ENCODE data around the gene GRB10.
"Not testable (repeated sequence)": the region's sequence is repeated elsewhere in the genome, so short reads cannot be mapped to it uniquely, and the experiment has no call there.

Gene GRB10

GRCh38 chr7:50577569-50577968 lies 205.1 kb downstream of the GRB10 start:
- Histone ChIP-seq H3K27ac (no peak overlapping the region), H3K27me3 (replicated peaks) (no peaks in the 10 kb centered on the region), H3K36me3 (replicated peaks) (no peaks in the 10 kb centered on the region), H3K4me3 (ENCODE audit: low read depth, low read length) (no peak overlapping the region)
- no peak for TF ChIP-seq CTCF (IDR thresholded peaks at IDR 0.05; ENCODE audit: low read depth, low read length, missing control alignments)
- in situ Hi-C loops (cut with HindIII; ENCODE audit: low pct_ligation_motif_present, low sequenced_read_pairs), result no loop called here
- no peak for DNase-seq

GRCh38 chr7:50576388-50576787 lies 206.3 kb downstream of the GRB10 start:
- H3K27ac ChIP-seq; H3K27me3 ChIP-seq (replicated peaks); DNase-seq; H3K4me3 ChIP-seq (ENCODE audit: low read depth, low read length); in situ Hi-C loops (cut with HindIII; ENCODE audit: low pct_ligation_motif_present, low sequenced_read_pairs); H3K36me3 ChIP-seq (replicated peaks): not testable (repeated sequence)

- DNase-seq, result no peak
- Histone ChIP-seq H3K4me3 (ENCODE audit: low read depth, low read length) (no peak overlapping the region), H3K36me3 (replicated peaks) (no peaks in the 10 kb centered on the region), H3K27me3 (replicated peaks) (peaks cover 6% of the 10 kb centered on the region), H3K27ac (no peak overlapping the region)
- no peak for TF ChIP-seq CTCF (IDR thresholded peaks at IDR 0.05; ENCODE audit: low read depth, low read length, missing control alignments)
- in situ Hi-C loops (cut with HindIII; ENCODE audit: low pct_ligation_motif_present, low sequenced_read_pairs), result no loop called here
These were observed 214.9 kb downstream of the GRB10 start for GRCh38 chr7:50567715-50568261.

GRCh38 chr7:50565977-50566376 lies 216.7 kb downstream of the GRB10 start:
- in situ Hi-C loops (cut with HindIII; ENCODE audit: low pct_ligation_motif_present, low sequenced_read_pairs), result no loop called here

GRCh38 chr7:50565559-50565916 lies 217.2 kb downstream of the GRB10 start:
- H3K36me3 ChIP-seq (replicated peaks), result no peaks in the 10 kb centered on the region
- H3K27me3 ChIP-seq (replicated peaks), result peaks cover 12% of the 10 kb centered on the region
- in situ Hi-C loops (cut with HindIII; ENCODE audit: low pct_ligation_motif_present, low sequenced_read_pairs), result no loop called here
- H3K4me3 ChIP-seq (ENCODE audit: low read depth, low read length), result no peak overlapping the region
- TF ChIP-seq CTCF (IDR thresholded peaks at IDR 0.05; ENCODE audit: low read depth, low read length, missing control alignments), result no peak
- H3K27ac ChIP-seq, result no peak overlapping the region
- DNase-seq, result no peak

More at GRCh38 chr7:50565977-50566376, 216.7 kb downstream of the GRB10 start:
- peaks cover 9% of the 10 kb centered on the region for H3K27me3 ChIP-seq (replicated peaks)
- no peak for DNase-seq
- no peaks in the 10 kb centered on the region for H3K36me3 ChIP-seq (replicated peaks)
- H3K4me3 ChIP-seq (ENCODE audit: low read depth, low read length), result no peak overlapping the region
- no peak for TF ChIP-seq CTCF (IDR thresholded peaks at IDR 0.05; ENCODE audit: low read depth, low read length, missing control alignments)
- H3K27ac ChIP-seq, result no peak overlapping the region

GRCh38 chr7:50564640-50565558 lies 217.8 kb downstream of the GRB10 start, which contains the start of gene DDC:
DDC (minus strand) TSS chr7:50565405; CDS start chr7:50544085, 21,320 bp downstream.
- no peaks in the 10 kb centered on the region for H3K36me3 ChIP-seq (replicated peaks)
- no peak within 1 kb of the TSS for H3K27ac ChIP-seq
- DNase-seq, result no peak
- H3K27me3 ChIP-seq (replicated peaks), result peaks cover 12% of the 10 kb centered on the region
- TF ChIP-seq CTCF (IDR thresholded peaks at IDR 0.05; ENCODE audit: low read depth, low read length, missing control alignments), result no peak
- H3K4me3 ChIP-seq (ENCODE audit: low read depth, low read length), result no peak within 1 kb of the TSS
- in situ Hi-C loops (cut with HindIII; ENCODE audit: low pct_ligation_motif_present, low sequenced_read_pairs), result no loop called here
